Measurements from ENCODE around the gene SCAP. TPM values are rescaled to one million over a fixed set of nuclear protein-coding genes. Genes with fewer than 3 reads are reported as not detected.

SCAP gene
- total and polyA plus RNA-seq, 9 donors = 52.4 to 192 (median 80.9) TPM

DNA sequence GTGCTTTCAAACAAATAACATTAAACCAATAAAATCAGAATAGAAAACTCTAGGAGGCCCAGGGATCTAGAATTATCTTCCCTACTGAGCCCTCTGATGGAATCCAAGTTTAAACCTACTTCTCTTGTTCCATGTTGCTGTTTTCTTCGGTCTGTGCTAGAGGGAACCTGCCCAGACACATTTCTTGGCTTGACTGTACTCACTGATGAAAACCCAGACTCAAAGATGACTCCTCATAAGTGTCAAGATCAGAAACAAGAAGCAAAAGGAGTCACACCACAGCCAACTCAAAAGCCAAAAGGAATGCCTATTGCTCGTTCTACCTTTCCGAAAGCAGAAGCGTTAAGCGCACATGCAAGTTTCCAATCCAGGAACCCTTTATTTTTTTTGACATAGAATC, 31.6 kb downstream of the SCAP start:
- H3K9me3 ChIP-seq = no peaks in the 10 kb centered on the region
- TF ChIP-seq, protein P1, sequence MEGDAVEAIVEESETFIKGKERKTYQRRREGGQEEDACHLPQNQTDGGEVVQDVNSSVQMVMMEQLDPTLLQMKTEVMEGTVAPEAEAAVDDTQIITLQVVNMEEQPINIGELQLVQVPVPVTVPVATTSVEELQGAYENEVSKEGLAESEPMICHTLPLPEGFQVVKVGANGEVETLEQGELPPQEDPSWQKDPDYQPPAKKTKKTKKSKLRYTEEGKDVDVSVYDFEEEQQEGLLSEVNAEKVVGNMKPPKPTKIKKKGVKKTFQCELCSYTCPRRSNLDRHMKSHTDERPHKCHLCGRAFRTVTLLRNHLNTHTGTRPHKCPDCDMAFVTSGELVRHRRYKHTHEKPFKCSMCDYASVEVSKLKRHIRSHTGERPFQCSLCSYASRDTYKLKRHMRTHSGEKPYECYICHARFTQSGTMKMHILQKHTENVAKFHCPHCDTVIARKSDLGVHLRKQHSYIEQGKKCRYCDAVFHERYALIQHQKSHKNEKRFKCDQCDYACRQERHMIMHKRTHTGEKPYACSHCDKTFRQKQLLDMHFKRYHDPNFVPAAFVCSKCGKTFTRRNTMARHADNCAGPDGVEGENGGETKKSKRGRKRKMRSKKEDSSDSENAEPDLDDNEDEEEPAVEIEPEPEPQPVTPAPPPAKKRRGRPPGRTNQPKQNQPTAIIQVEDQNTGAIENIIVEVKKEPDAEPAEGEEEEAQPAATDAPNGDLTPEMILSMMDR (IDR thresholded peaks at IDR 0.05) = no peak
- TF ChIP-seq EP300 (IDR thresholded peaks at IDR 0.05) = no peak
- no peak for TF ChIP-seq POLR2A (IDR thresholded peaks at IDR 0.05)
- intact Hi-C loops (cut with DNase I) = no loop called here
- 81 to 83% (median 81%) methylated on average over 5 of the region's 5 CpGs for WGBS, 3 donors
- peak overlapping the region in 1 of 2 donors; percentile 24 for H3K27ac ChIP-seq
- H3K4me1 ChIP-seq (ENCODE audit: insufficient read depth) = peaks cover 7% of the 10 kb centered on the region
- DNase-seq = no peak
- H3K36me3 ChIP-seq = no peaks in the 10 kb centered on the region
- no peaks in the 10 kb centered on the region for H3K27me3 ChIP-seq
- H3K4me3 ChIP-seq = no peak overlapping the region

DNA sequence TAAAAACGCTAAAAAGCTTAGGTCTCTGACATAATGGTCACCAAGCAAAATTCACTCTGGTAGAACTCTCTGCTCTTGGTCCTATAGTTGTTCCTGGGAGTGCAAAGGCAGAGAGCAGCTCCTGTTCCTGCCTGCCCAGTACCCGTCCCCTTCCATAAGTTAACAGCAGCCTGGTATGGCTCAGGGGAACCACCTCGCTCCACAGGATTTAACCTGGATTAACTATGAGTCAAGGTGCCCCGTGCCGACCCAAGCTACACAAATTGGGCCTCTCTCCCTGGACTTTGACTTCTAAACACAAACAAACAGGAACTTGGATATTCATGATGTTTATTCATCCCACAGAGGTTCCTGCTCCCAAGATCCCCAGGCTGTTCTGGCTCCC, 32.1 kb downstream of the SCAP start:
- no peak for TF ChIP-seq POLR2A (IDR thresholded peaks at IDR 0.05)
- no peak for DNase-seq
- intact Hi-C loops (cut with DNase I) = no loop called here
- Histone ChIP-seq H3K4me1 (ENCODE audit: insufficient read depth) (peaks cover 7% of the 10 kb centered on the region), H3K27me3 (no peaks in the 10 kb centered on the region), H3K4me3 (no peak overlapping the region), H3K27ac (peak overlapping the region; percentile 24 to 49), H3K9me3 (no peaks in the 10 kb centered on the region), H3K36me3 (no peaks in the 10 kb centered on the region)
- 40 to 51% (median 40%) methylated on average over 5 of the region's 5 CpGs for WGBS, 3 donors

DNA sequence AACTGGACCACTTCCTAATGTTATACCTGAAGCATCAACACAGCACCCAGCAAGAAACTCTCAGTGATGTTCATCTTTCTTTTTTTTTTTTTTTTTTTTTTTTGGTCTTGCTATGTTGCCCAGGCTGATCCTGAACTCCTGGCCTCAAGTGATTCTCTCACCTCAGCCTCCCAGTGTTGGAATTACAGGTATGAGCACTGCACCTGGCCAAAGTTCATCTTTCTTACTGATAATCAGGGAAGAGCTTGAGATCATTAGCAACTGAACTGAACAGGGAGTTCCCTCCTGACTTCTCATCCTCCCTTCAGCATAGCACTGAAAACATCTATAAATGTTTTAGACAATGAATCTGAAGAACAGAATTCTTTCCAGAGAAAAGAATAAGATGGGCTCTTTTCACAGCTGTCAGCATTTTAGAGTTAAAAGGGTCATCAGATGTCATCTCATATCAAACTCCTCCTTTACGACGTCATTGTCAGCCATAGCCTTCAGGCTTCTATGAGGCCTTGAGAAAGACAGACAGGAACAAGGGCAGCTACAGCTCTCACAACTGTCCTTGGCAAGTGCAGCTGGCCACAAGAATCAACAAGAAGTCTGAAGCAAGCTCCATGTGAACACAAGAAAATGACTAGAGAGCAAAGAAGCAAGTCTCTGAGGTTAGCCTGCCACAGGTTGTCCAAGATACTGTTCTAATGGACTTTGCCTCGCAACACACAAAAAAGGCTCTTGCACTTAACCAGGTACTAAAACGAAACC, 33.8 kb downstream of the SCAP start:
- H3K36me3 ChIP-seq = no peaks in the 10 kb centered on the region
- peaks cover 7% of the 10 kb centered on the region for H3K4me1 ChIP-seq (ENCODE audit: insufficient read depth)
- no peaks in the 10 kb centered on the region for H3K9me3 ChIP-seq
- WGBS, 3 donors = 38 to 44% (median 40%) methylated on average over 4 of the region's 4 CpGs
- intact Hi-C loops (cut with DNase I) = no loop called here
- no peak for DNase-seq
- no peak overlapping the region for H3K4me3 ChIP-seq
- TF ChIP-seq, protein P1 (IDR thresholded peaks at IDR 0.05) = no peak
- TF ChIP-seq EP300 (IDR thresholded peaks at IDR 0.05) (no peak), POLR2A (IDR thresholded peaks at IDR 0.05) (no peak)
- no peaks in the 10 kb centered on the region for H3K27me3 ChIP-seq
- peak overlapping the region in 1 of 2 donors; percentile 53 for H3K27ac ChIP-seq

DNA sequence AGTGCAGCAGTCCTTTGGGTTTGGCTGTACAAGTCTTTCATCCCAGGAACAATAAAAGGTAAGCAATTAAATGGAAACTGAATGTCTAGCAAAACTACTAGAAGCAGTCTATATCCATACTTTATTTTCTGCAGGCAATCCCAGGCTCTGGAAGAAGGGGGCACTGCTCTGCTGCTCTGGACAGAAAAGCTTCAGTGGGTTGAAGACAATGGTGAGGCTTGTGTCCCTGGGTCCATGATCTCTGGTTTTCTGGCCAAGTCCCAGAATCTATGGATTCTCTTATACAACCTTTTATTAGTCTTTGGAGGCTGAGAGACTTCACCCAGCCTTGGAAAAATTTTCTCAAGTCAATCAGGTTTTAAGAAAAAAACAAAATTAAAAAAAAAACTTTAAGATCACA, 35.6 kb downstream of the SCAP start:
- Histone ChIP-seq H3K4me3 (no peak overlapping the region), H3K27ac (no peak overlapping the region), H3K36me3 (no peaks in the 10 kb centered on the region), H3K27me3 (no peaks in the 10 kb centered on the region), H3K4me1 (ENCODE audit: insufficient read depth) (peaks cover 7% of the 10 kb centered on the region), H3K9me3 (no peaks in the 10 kb centered on the region)
- intact Hi-C loops (cut with DNase I) = no loop called here
- no peak for DNase-seq
- TF ChIP-seq EP300 (IDR thresholded peaks at IDR 0.05) = no peak
- TF ChIP-seq, protein P1 (IDR thresholded peaks at IDR 0.05) = no peak
- TF ChIP-seq POLR2A (IDR thresholded peaks at IDR 0.05) = no peak

DNA sequence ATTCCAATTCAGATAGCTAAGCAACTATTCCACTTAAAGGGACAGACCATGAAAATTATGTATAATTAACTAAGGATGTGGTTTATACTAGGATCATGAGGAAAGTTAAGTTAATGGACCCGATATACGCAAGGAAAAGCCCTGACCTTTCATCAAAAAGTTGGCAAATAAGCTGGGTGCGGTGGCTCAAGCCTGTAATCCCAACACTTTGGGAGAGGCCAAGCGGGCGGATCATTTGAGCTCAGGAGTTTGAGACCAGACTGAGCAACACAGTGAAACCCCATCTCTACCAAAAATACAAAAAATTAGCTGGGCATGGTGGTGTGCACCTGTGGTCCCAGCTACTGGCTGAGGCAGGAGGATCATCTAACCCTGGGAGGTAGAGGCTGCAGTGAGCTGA, 39.6 kb downstream of the SCAP start:
- H3K9me3 ChIP-seq = no peaks in the 10 kb centered on the region
- WGBS, 3 donors = 94 to 98% (median 96%) methylated on average over 5 of the region's 5 CpGs
- no peak overlapping the region for H3K4me3 ChIP-seq
- H3K4me1 ChIP-seq (ENCODE audit: insufficient read depth) = no peaks in the 10 kb centered on the region
- TF ChIP-seq POLR2A (IDR thresholded peaks at IDR 0.05) (no peak), EP300 (IDR thresholded peaks at IDR 0.05) (no peak)
- TF ChIP-seq, protein P1 (IDR thresholded peaks at IDR 0.05) = no peak
- no peaks in the 10 kb centered on the region for H3K27me3 ChIP-seq
- intact Hi-C loops (cut with DNase I) = loop anchor here in 1 of 4 donors (5.0 kb wide), 1 partner anchor 36 kb away; no protein-coding TSS in a partner anchor
- H3K36me3 ChIP-seq = no peaks in the 10 kb centered on the region
- H3K27ac ChIP-seq = no peak overlapping the region
- DNase-seq = no peak

Measured in ovary (tissue), 9 donors.